ENCODE data around the gene POLD3.
"Not testable (repeated sequence)": the region's sequence is repeated elsewhere in the genome, so short reads cannot be mapped to it uniquely, and the experiment has no call there.

The POLD3 gene

DNA sequence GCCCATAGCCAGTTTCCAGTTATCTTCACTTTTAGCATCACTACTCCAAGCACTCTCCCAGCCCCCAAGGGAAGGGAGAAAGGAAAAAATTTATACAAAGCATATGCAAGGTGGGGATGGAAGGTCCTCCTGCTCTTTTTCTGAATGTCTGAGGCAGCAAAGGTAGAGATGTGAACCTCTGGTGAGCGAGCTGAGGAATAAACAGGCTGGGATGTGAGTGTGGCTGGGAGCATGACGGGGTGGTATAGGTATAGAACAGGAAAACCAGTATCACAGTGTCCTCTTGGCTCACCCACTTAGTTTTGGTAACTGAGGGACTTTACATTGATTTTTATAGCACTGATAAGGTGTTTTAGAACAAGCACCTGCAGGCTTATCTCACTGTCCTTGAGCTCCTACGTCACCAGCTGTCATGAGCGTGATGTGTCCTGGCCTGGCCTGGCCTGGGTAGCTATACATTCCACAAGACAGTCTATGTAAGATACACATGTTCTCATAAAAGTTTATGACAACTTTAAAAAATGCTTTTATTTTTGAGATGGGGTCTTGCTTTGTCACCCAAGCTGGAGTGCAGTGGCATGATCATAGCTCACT, 10.3 kb upstream of the POLD3 start:
- no peak for DNase-seq (ENCODE audit: low read depth, low spot score)
- no peak overlapping the region for H3K4me3 ChIP-seq (ENCODE audit: low read depth, low read length)
- TF ChIP-seq, protein P1, sequence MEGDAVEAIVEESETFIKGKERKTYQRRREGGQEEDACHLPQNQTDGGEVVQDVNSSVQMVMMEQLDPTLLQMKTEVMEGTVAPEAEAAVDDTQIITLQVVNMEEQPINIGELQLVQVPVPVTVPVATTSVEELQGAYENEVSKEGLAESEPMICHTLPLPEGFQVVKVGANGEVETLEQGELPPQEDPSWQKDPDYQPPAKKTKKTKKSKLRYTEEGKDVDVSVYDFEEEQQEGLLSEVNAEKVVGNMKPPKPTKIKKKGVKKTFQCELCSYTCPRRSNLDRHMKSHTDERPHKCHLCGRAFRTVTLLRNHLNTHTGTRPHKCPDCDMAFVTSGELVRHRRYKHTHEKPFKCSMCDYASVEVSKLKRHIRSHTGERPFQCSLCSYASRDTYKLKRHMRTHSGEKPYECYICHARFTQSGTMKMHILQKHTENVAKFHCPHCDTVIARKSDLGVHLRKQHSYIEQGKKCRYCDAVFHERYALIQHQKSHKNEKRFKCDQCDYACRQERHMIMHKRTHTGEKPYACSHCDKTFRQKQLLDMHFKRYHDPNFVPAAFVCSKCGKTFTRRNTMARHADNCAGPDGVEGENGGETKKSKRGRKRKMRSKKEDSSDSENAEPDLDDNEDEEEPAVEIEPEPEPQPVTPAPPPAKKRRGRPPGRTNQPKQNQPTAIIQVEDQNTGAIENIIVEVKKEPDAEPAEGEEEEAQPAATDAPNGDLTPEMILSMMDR (IDR thresholded peaks at IDR 0.05; ENCODE audit: low read depth, low read length): no peak
- in situ Hi-C loops (cut with HindIII; ENCODE audit: low sequenced_read_pairs): no loop called here

DNA sequence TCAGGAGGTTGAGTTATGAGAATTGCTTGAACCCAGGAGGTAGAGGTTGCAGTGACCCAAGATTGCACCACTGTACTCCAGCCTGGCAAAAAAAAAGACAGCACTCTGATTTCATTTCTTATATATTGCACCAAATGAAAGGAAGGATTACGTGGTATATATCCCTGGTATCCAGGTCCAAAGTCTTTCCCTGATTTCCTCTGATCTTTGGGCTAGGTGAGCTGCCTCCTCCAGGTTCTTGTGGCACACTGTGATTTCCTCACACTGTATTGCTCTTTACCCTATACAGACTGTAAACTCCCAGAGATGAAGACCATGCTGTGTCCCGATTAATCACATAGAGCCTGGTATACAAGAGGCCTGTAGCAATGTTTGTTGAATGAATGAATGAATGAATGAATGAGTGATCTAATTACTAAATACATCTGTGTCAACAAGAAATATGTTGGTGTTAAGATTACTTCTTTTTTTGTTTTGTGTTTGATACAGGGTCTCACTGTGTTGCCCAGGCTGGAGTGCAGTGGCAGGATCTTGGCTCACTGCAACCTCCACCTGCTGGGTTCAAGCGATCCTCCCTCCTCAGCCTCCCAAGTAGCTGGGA, 9.3 kb upstream of the POLD3 start:
- DNase-seq (ENCODE audit: low read depth, low spot score): no peak
- in situ Hi-C loops (cut with HindIII; ENCODE audit: low sequenced_read_pairs): no loop called here
- no peak overlapping the region for H3K4me3 ChIP-seq (ENCODE audit: low read depth, low read length)
- TF ChIP-seq, protein P1 (IDR thresholded peaks at IDR 0.05; ENCODE audit: low read depth, low read length): no peak

DNA sequence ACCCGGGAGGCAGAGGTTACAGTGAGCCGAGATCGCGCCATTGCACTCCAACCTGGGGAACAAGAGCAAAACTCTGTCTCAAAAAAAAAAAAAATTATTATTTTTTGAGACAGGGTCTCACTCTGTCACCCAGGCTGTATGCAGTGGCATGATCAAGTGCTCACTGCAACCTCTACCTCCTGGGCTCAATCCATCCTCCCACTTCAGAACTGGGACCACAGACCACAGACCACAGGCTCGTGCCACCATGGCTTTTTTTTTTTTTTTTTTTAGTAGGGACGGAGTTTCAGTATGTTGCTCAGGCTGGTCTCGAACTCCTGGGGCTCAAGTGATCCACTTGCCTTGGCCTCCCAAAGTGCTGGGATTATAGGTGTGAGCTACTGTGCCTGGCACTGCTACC, 1.9 kb upstream of the POLD3 start:
- H3K4me3 ChIP-seq (ENCODE audit: low read depth, low read length); DNase-seq (ENCODE audit: low read depth, low spot score); in situ Hi-C loops (cut with HindIII; ENCODE audit: low sequenced_read_pairs): not testable (repeated sequence)

DNA sequence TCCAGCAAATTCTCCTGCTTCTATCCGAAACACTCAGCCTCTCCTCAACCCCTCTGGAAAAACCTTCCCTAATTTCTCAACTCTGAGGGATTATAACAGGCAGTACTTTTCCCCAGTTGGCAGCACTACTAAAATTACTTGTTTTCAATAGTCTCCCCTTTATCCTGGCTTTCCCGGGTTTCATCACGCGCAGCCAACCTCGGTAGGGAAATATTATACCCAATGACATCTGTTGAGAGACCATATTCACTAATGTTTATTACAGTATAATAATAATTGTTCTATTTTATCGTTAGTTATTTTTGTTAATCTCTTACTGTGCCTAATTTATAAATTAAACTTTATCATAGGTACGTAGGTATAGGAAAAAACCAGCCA, 330 bp upstream of the POLD3 start:
- TF ChIP-seq, protein P1 (IDR thresholded peaks at IDR 0.05; ENCODE audit: low read depth, low read length): no peak
- DNase-seq (ENCODE audit: low read depth, low spot score): no peak
- peak overlapping the region; percentile 98 for H3K4me3 ChIP-seq (ENCODE audit: low read depth, low read length)
- in situ Hi-C loops (cut with HindIII; ENCODE audit: low sequenced_read_pairs): no loop called here

DNA sequence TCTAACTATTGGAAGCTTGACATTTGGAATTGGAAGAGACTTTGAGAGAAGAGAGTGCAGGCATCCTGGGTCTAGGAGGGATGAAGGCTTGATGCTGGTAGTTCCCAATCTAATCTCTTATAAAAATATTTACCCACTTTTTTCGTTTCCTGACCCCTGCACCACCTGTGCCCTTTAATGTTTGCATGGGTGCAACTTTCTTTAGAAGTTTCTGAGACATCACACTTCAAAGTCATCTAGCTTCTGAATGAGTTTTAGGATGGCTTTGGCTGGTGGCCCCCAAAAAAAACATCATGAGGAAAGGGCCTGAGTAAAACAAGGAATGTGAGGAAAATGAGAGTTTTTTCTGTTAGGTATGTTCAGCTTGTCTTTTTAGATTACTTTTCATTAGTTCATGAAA, 1.1 kb downstream of the POLD3 start:
- TF ChIP-seq, protein P1 (IDR thresholded peaks at IDR 0.05; ENCODE audit: low read depth, low read length): no peak
- DNase-seq (ENCODE audit: low read depth, low spot score): no peak
- in situ Hi-C loops (cut with HindIII; ENCODE audit: low sequenced_read_pairs): no loop called here
- H3K4me3 ChIP-seq (ENCODE audit: low read depth, low read length): peak overlapping the region; percentile 98

DNA sequence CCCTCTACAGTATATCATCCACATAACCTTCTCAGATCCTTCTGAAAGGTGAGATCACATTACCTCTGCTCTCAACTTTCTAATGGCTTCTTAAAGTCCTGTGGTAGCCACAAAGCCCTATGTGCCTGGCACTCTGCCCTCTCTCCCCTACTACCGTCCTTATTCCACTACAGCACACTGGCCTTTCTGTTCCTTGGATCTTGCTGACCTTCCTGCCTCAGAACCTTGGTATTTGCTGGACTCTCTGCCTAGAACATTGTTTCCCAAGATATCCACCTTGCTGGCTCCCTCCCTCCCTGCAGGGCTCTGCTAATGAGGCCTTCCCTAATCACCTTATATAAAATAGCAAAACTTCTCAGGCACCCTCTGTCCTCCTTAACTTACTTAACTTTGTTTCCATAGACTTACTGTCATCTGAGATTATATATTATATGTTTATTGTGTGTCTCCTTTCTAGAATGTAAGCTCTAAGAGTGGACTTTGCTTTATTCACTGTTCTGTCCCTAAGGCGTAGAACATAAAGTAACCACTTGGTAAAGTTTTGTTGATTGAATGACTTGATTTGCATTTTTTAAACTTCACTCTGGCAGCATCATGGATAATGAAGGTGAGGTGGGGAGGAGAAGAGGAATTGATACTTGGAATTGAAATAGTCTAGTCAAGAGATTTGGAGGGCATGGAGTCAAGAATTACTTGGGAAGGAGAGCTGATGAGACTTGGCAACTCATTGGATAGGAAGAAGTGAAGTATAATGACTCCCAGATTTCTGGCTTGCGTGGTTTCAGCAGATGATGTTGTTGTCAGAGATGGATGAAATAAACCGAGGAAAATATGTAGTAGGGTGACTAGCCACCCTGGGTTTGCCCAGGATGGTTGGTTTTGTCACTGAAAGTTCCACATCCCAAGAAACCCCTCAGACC, 10.5 kb downstream of the POLD3 start:
- TF ChIP-seq, protein P1 (IDR thresholded peaks at IDR 0.05; ENCODE audit: low read depth, low read length): no peak
- DNase-seq (ENCODE audit: low read depth, low spot score): no peak
- H3K4me3 ChIP-seq (ENCODE audit: low read depth, low read length): no peak overlapping the region
- in situ Hi-C loops (cut with HindIII; ENCODE audit: low sequenced_read_pairs): no loop called here

DNA sequence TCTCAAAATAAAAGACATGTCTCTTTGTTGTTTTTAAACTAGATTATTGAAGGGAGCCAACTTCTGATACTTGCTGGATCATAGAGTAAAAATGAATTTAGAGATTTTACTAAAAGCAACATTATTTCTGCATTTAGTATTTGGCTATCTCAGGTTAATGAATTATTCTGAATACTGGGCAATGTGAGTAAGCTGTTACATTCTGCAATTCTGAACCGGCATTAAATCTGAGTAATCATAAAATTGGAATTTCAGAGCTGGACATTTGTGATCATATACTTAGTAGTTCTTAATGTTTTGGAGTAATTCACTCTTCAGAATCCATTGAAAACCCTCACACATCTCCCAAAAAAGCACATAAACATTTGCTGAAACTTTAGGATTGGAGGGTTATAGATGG, 11.5 kb downstream of the POLD3 start:
- DNase-seq (ENCODE audit: low read depth, low spot score): no peak
- no peak overlapping the region for H3K4me3 ChIP-seq (ENCODE audit: low read depth, low read length)
- in situ Hi-C loops (cut with HindIII; ENCODE audit: low sequenced_read_pairs): no loop called here
- TF ChIP-seq, protein P1 (IDR thresholded peaks at IDR 0.05; ENCODE audit: low read depth, low read length): no peak
